Adipocyte (in vitro differentiated cells): ENCODE data around the gene TTC32.

Experiments
- DNase-seq: peaks from one replicate; pipeline ENCODE4 v3.0.0-alpha.2; 2015; ENCODE audit warnings: low read depth
- H3K27me3 ChIP-seq: replicated peaks from 2 replicates; pipeline ENCODE4 v1.7.0; 2013; ENCODE audit warnings: mild to moderate bottlenecking, low read length, moderate library complexity; ENCODE audit not compliant: control insufficient read depth, insufficient read depth
- H3K36me3 ChIP-seq: 2 replicates; pipeline ENCODE4 v1.7.0; 2013; ENCODE audit warnings: low read length, mild to moderate bottlenecking, moderate library complexity; ENCODE audit not compliant: control insufficient read depth, insufficient read depth, severe bottlenecking
- H3K4me1 ChIP-seq: 2 replicates; pipeline ENCODE4 v1.7.0; 2013; ENCODE audit warnings: mild to moderate bottlenecking, low read length, moderate library complexity; ENCODE audit not compliant: control insufficient read depth, insufficient read depth
- H3K4me3 ChIP-seq: 2 replicates; pipeline ENCODE4 v1.7.0; 2013; ENCODE audit warnings: mild to moderate bottlenecking, low read length, moderate library complexity
- H3K9ac ChIP-seq: 2 replicates; pipeline ENCODE4 v1.7.0; 2013; ENCODE audit warnings: mild to moderate bottlenecking, low read length, moderate library complexity
- H3K9me3 ChIP-seq: 2 replicates; pipeline ENCODE4 v1.7.0; 2013; ENCODE audit warnings: mild to moderate bottlenecking, low read length, moderate library complexity; ENCODE audit not compliant: control insufficient read depth

TTC32 gene

GRCh38 chr2:19872302-19872701 lies 29.5 kb downstream of the TTC32 start:
- Histone ChIP-seq H3K27me3 (no peaks in the 10 kb centered on the region), H3K4me1 (peaks cover 2% of the 10 kb centered on the region), H3K36me3 (no peaks in the 10 kb centered on the region), H3K9ac (no peak overlapping the region), H3K9me3 (no peaks in the 10 kb centered on the region), H3K4me3 (no peak overlapping the region)
- DNase-seq = no peak

DNA sequence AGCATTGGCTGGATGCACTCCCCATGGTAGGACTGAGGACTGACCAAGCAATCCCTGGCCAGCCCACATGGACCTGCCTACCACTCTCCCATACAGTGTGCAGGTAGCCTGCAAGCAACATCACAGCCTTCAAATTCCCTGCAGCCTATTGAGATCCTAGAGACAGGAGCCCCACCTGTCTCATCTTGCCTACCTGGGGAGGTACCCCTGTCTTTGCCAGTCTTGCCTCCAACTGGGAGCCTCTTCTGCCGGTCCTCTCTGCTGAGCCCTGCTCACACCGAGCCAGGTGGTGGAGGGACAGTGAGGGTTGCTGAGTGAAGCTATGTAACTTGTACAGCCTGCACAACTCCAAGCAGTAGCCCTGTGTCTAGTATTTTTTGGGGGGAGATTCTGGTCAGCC lies 29.9 kb downstream of the TTC32 start:
- Histone ChIP-seq H3K36me3 (no peaks in the 10 kb centered on the region), H3K4me3 (no peak overlapping the region), H3K9ac (no peak overlapping the region), H3K27me3 (no peaks in the 10 kb centered on the region), H3K4me1 (peaks cover 2% of the 10 kb centered on the region), H3K9me3 (no peaks in the 10 kb centered on the region)
- no peak for DNase-seq

DNA sequence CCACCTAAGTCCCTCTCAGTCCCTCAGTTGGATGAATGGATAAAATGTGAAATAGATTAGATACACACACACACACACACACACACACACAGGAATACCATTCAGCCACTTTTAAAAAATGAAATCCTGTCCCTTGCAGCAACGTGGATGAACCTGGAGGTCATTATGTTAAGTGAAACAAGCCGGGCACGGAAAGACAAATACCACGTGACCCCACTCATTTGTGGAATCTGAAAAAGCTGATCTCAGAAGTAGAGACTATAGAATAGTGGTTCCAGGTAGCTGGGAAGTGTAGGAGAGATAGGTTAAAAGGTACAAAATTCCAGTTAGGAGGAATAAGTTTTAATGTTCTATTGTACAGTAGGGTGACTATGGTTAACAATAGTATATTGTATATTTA lies 31.0 kb downstream of the TTC32 start:
- H3K9me3 ChIP-seq = no peaks in the 10 kb centered on the region
- H3K36me3 ChIP-seq = no peaks in the 10 kb centered on the region
- no peaks in the 10 kb centered on the region for H3K27me3 ChIP-seq
- no peak overlapping the region for H3K9ac ChIP-seq
- H3K4me3 ChIP-seq = no peak overlapping the region
- peaks cover 2% of the 10 kb centered on the region for H3K4me1 ChIP-seq
- no peak for DNase-seq

DNA sequence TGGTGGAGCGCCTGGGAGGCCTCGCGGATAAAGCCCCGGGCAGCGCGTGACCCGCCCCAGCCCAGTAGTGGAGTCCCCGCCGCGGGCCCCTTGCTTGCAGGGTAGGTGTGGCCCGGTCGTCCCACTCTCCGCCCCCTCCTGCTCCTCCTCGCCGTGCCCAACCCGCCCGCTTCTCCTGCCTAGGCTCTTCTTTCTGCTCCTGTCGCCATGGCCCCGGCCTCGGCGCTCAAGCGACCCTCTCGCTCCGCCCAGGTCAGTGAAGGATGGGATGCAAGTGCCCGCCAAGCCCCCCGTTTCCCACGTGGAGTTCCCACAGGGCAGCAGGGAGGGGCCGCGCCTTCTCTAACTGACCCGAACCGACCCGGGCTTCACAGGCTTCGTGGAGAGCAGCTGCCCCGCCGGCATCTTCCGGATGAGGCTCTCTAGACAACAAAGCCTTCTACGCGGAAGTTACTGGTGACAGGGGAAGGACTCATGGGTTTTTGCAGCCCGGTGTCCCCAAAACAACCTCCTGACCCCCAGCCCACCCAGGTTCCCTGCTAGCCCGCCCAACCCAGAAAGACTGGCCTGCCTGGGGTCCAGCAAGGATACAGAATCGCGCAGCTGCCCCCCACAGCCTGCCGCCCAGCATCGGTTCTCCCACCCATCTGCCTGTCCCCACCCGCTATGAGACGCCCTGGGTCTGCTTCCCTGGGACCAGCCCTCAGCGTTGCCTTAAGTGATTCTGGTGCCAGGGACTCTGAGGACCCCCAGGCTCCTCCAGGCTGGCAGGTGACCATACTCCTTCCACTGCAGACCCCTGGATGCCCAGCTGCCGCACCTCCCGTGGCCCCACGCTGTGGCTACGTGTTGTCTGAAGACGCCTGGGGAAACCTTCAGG lies 32.8 kb downstream of the TTC32 start:
- no peaks in the 10 kb centered on the region for H3K36me3 ChIP-seq
- H3K4me1 ChIP-seq = peaks cover 2% of the 10 kb centered on the region
- H3K27me3 ChIP-seq = no peaks in the 10 kb centered on the region
- DNase-seq = peak; percentile 73
- H3K9me3 ChIP-seq = no peaks in the 10 kb centered on the region
- peak overlapping the region; percentile 80 for H3K4me3 ChIP-seq
- H3K9ac ChIP-seq = peak overlapping the region; percentile 81

- Histone ChIP-seq H3K9ac (peak overlapping the region; percentile 81), H3K4me3 (peak overlapping the region; percentile 80), H3K9me3 (no peaks in the 10 kb centered on the region), H3K27me3 (no peaks in the 10 kb centered on the region), H3K36me3 (no peaks in the 10 kb centered on the region), H3K4me1 (peaks cover 6% of the 10 kb centered on the region)
- DNase-seq = no peak
Observed at GRCh38 chr2:19868224-19868623, 33.6 kb downstream of the TTC32 start.

GRCh38 chr2:19866771-19867170 lies 35.0 kb downstream of the TTC32 start:
- Histone ChIP-seq H3K9me3 (no peaks in the 10 kb centered on the region), H3K27me3 (no peaks in the 10 kb centered on the region), H3K4me1 (peaks cover 10% of the 10 kb centered on the region), H3K36me3 (no peaks in the 10 kb centered on the region), H3K4me3 (no peak overlapping the region), H3K9ac (no peak overlapping the region)
- DNase-seq = no peak

DNA sequence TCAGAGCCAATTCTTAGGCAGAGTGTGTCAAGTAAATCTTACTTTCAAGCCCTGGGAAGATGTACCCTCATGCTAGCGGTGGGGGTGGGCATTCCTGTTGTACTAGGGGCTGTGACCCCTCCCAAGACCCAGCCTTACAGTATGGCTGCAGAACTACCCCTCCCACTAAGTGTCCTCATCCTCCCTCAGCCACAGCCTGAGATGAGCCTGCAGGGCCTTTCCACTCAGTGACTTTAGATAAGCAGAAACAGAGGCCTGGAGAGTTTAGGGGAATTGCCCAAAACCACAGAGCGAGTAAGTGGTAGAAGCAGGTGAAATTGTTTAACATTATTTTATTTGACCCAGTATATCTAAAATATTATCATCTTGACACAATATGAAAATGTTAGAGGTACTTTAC lies 36.6 kb downstream of the TTC32 start:
- no peaks in the 10 kb centered on the region for H3K9me3 ChIP-seq
- no peaks in the 10 kb centered on the region for H3K27me3 ChIP-seq
- peaks cover 16% of the 10 kb centered on the region for H3K4me1 ChIP-seq
- no peak overlapping the region for H3K9ac ChIP-seq
- H3K4me3 ChIP-seq = no peak overlapping the region
- DNase-seq = no peak
- H3K36me3 ChIP-seq = no peaks in the 10 kb centered on the region

- DNase-seq = no peak
- Histone ChIP-seq H3K27me3 (no peaks in the 10 kb centered on the region), H3K9me3 (no peaks in the 10 kb centered on the region), H3K4me1 (peaks cover 16% of the 10 kb centered on the region), H3K9ac (no peak overlapping the region), H3K4me3 (no peak overlapping the region), H3K36me3 (no peaks in the 10 kb centered on the region)
Observed at GRCh38 chr2:19864381-19864780, 37.4 kb downstream of the TTC32 start.

GRCh38 chr2:19863303-19864041 lies 38.3 kb downstream of the TTC32 start:
- Histone ChIP-seq H3K9me3 (no peaks in the 10 kb centered on the region), H3K4me1 (peaks cover 15% of the 10 kb centered on the region), H3K36me3 (no peaks in the 10 kb centered on the region), H3K4me3 (no peak overlapping the region), H3K27me3 (no peaks in the 10 kb centered on the region), H3K9ac (peak overlapping the region; percentile 38)
- peak; percentile 80 for DNase-seq

- no peak overlapping the region for H3K9ac ChIP-seq
- peaks cover 14% of the 10 kb centered on the region for H3K4me1 ChIP-seq
- H3K4me3 ChIP-seq = no peak overlapping the region
- H3K27me3 ChIP-seq = no peaks in the 10 kb centered on the region
- H3K36me3 ChIP-seq = no peaks in the 10 kb centered on the region
- H3K9me3 ChIP-seq = no peaks in the 10 kb centered on the region
- DNase-seq = peak; percentile 2
Observed at GRCh38 chr2:19861813-19862212, 40.0 kb downstream of the TTC32 start.

DNA sequence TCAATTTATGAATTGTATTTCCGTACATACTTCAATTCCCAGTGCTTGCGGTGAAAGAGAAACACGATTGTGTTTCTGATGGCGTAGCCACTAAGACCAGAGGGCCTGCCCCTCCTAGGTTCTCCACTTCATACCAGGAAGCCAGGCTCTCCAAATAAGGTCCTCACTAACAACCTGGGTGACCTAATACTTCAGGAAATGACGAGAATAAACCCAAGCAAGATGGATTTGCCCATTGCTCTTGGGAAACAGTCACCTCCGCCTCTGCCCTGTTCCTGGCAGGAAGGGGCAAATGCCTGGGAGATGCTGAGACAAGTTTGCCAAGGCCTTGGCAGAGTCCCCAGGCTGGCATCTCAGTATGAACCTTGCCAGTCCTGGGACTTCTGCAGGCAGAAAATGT lies 41.8 kb downstream of the TTC32 start:
- H3K4me3 ChIP-seq = no peak overlapping the region
- H3K9ac ChIP-seq = no peak overlapping the region
- DNase-seq = no peak
- peaks cover 20% of the 10 kb centered on the region for H3K4me1 ChIP-seq
- H3K36me3 ChIP-seq = no peaks in the 10 kb centered on the region
- H3K9me3 ChIP-seq = no peaks in the 10 kb centered on the region
- no peaks in the 10 kb centered on the region for H3K27me3 ChIP-seq
